Mammary epithelial cell (primary cell): ENCODE measurements around the gene ZC3H18.

Experiments
- CTCF ChIP-seq, 2 donors: IDR thresholded peaks in 1 of 2; conservative IDR thresholded peaks in 1 of 2; 2 replicates each; pipeline ENCODE4 v1.5.1; 2011 to 2012; ENCODE audit warnings: inconsistent platforms in 2 of 2, low read length in 2 of 2, mild to moderate bottlenecking in 2 of 2, control low read depth in 1 of 2, low read depth in 1 of 2; ENCODE audit not compliant: insufficient read depth in 1 of 2; ENCODE audit errors: extremely low read depth in 1 of 2
- EZH2 ChIP-seq: IDR thresholded peaks from 2 replicates; pipeline ENCODE4 v1.6.1; 2012; ENCODE audit warnings: low read length, inconsistent platforms, borderline replicate concordance

- TF ChIP-seq CTCF (conservative IDR thresholded peaks at IDR 0.05 in 1 of 2, IDR thresholded peaks at IDR 0.05 in 1 of 2; ENCODE audit: extremely low read depth in 1 of 2, insufficient read depth in 1 of 2, low read depth in 1 of 2, low read length in 2 of 2) (no peak), EZH2 (no peak)
These were observed 39.9 kb upstream of the ZC3H18 start for GRCh38 chr16:88530051-88530857.
